H9 (cell line): Measurements from ENCODE around the gene NARF. TPM values are rescaled to one million over a fixed set of nuclear protein-coding genes. Genes with fewer than 3 reads are reported as not detected.
A peak's percentile ranks its signal among the peaks of the same experiment; 100 is the strongest.

Source experiments
- DNase-seq: peaks from one replicate; pipeline ENCODE4 v3.0.0-alpha.2; 2017
- H2AFZ ChIP-seq: one replicate; pipeline ENCODE4 v1.6.1; 2013; ENCODE audit warnings: mild to moderate bottlenecking, low read length, control low read depth, moderate library complexity
- H2AK5ac ChIP-seq: 2 replicates; pipeline ENCODE4 v1.6.1; 2013; ENCODE audit warnings: low read length, control low read depth, mixed read lengths; ENCODE audit not compliant: insufficient read length
- H2BK120ac ChIP-seq: one replicate; pipeline ENCODE4 v1.6.1; 2013; ENCODE audit warnings: low read depth, mild to moderate bottlenecking, low read length, control low read depth, inconsistent platforms; ENCODE audit not compliant: poor library complexity, severe bottlenecking
- H2BK12ac ChIP-seq: 2 replicates; pipeline ENCODE4 v1.6.1; 2013; ENCODE audit warnings: low read length, control low read depth, mixed read lengths, low read depth; ENCODE audit not compliant: insufficient read length
- H2BK15ac ChIP-seq: 2 replicates; pipeline ENCODE4 v1.6.1; 2013; ENCODE audit warnings: low read depth, low read length, control low read depth
- H2BK20ac ChIP-seq: one replicate; pipeline ENCODE4 v1.6.1; 2013; ENCODE audit warnings: low read depth, mild to moderate bottlenecking, low read length, control low read depth, inconsistent platforms; ENCODE audit not compliant: poor library complexity, severe bottlenecking
- H2BK5ac ChIP-seq: 2 replicates; pipeline ENCODE4 v1.6.1; 2013; ENCODE audit warnings: low read length, control low read depth, mixed read lengths; ENCODE audit not compliant: insufficient read length
- H3K14ac ChIP-seq: 2 replicates; pipeline ENCODE4 v1.6.1; 2013; ENCODE audit warnings: low read length, control low read depth; ENCODE audit not compliant: insufficient read depth
- H3K18ac ChIP-seq: 2 replicates; pipeline ENCODE4 v1.6.1; 2013; ENCODE audit warnings: low read depth, mild to moderate bottlenecking, mixed read lengths, low read length, control low read depth; ENCODE audit not compliant: insufficient read length
- H3K23ac ChIP-seq: 2 replicates; pipeline ENCODE4 v1.6.1; 2013; ENCODE audit warnings: low read length, control low read depth, mixed read lengths, low read depth; ENCODE audit not compliant: insufficient read length
- H3K23me2 ChIP-seq: 2 replicates; pipeline ENCODE4 v1.6.1; 2013; ENCODE audit warnings: low read depth, mild to moderate bottlenecking, mixed read lengths, low read length, control low read depth; ENCODE audit not compliant: insufficient read length, poor library complexity, severe bottlenecking
- H3K27ac ChIP-seq: 2 replicates; pipeline ENCODE4 v1.5.1; 2013; ENCODE audit warnings: low read length, control low read depth, mixed read lengths, low read depth; ENCODE audit not compliant: insufficient read length
- H3K27me3 ChIP-seq: 2 replicates; pipeline ENCODE4 v1.6.1; 2013; ENCODE audit warnings: low read length, control low read depth, inconsistent platforms; ENCODE audit not compliant: insufficient read depth
- H3K4ac ChIP-seq: 2 replicates; pipeline ENCODE4 v1.6.1; 2013; ENCODE audit warnings: low read depth, mild to moderate bottlenecking, control low read depth, inconsistent platforms, low read length, moderate library complexity
- H3K4me1 ChIP-seq: 2 replicates; pipeline ENCODE4 v1.6.1; 2013; ENCODE audit warnings: low read length, control low read depth, inconsistent platforms; ENCODE audit not compliant: insufficient read depth
- H3K4me2 ChIP-seq: 2 replicates; pipeline ENCODE4 v1.6.1; 2013; ENCODE audit warnings: low read length, control low read depth, mixed read lengths; ENCODE audit not compliant: insufficient read length, insufficient read depth
- H3K56ac ChIP-seq: 2 replicates; pipeline ENCODE4 v1.6.1; 2013; ENCODE audit warnings: low read depth, mild to moderate bottlenecking, mixed read lengths, low read length, control low read depth; ENCODE audit not compliant: insufficient read length
- H3K79me1 ChIP-seq: 2 replicates; pipeline ENCODE4 v1.6.1; 2013; ENCODE audit warnings: low read depth, mild to moderate bottlenecking, moderate library complexity, low read length, control low read depth, inconsistent platforms; ENCODE audit not compliant: insufficient read depth, poor library complexity, severe bottlenecking
- H3K79me2 ChIP-seq: 2 replicates; pipeline ENCODE4 v1.6.1; 2013; ENCODE audit warnings: low read length, control low read depth, inconsistent platforms; ENCODE audit not compliant: insufficient read depth
- H3K9ac ChIP-seq: 2 replicates; pipeline ENCODE4 v1.6.1; 2013; ENCODE audit warnings: low read length, control low read depth, mixed read lengths; ENCODE audit not compliant: insufficient read length; ENCODE audit errors: extremely low read depth
- H3K9me3 ChIP-seq: one replicate; pipeline ENCODE4 v1.6.1; 2013; ENCODE audit warnings: low read depth, low read length, inconsistent platforms; ENCODE audit not compliant: control insufficient read depth
- H3T11ph ChIP-seq: one replicate; pipeline ENCODE4 v1.6.1; 2013; ENCODE audit warnings: mild to moderate bottlenecking, low read length, control low read depth, inconsistent platforms
- H4K20me1 ChIP-seq: one replicate; pipeline ENCODE4 v1.6.1; 2013; ENCODE audit not compliant: control insufficient read depth, insufficient read length, insufficient read depth
- H4K5ac ChIP-seq: 2 replicates; pipeline ENCODE4 v1.6.1; 2013; ENCODE audit warnings: low read depth, mild to moderate bottlenecking, mixed read lengths, low read length, control low read depth; ENCODE audit not compliant: insufficient read length
- H4K8ac ChIP-seq: replicated peaks from 2 replicates; pipeline ENCODE4 v1.6.1; 2013; ENCODE audit warnings: low read length, control low read depth, mixed read lengths, low read depth; ENCODE audit not compliant: insufficient read length
- H4K91ac ChIP-seq: 2 replicates; pipeline ENCODE4 v1.6.1; 2013; ENCODE audit warnings: low read depth, mild to moderate bottlenecking, moderate library complexity, mixed read lengths, low read length, control low read depth; ENCODE audit not compliant: insufficient read length
- H3K27ac Mint-ChIP-seq, 3 experiments: 2 replicates in 2 of 3; 3 replicates in 1 of 3; pipeline ENCODE4 v1.8.0; 2020 to 2021; ENCODE audit warnings: mixed read lengths in 3 of 3, mild to moderate bottlenecking in 1 of 3, moderate library complexity in 1 of 3
- H3K27me3 Mint-ChIP-seq: 2 replicates; pipeline ENCODE4 v1.8.0; 2021; ENCODE audit warnings: low read depth, mild to moderate bottlenecking, moderate library complexity, mixed read lengths
- H3K36me3 Mint-ChIP-seq, 3 experiments: 2 replicates in 2 of 3; 3 replicates in 1 of 3; pipeline ENCODE4 v1.8.0; 2020 to 2021; ENCODE audit warnings: low read depth in 3 of 3, mixed read lengths in 3 of 3; ENCODE audit not compliant: insufficient read depth in 1 of 3
- H3K4me1 Mint-ChIP-seq, 2 experiments: 2 replicates each; pipeline ENCODE4 v1.8.0; 2020; ENCODE audit warnings: mixed read lengths in 2 of 2
- H3K4me3 Mint-ChIP-seq, 2 experiments: 2 replicates in 1 of 2; 3 replicates in 1 of 2; pipeline ENCODE4 v1.8.0; 2020 to 2021; ENCODE audit warnings: mild to moderate bottlenecking in 2 of 2, mixed read lengths in 2 of 2, moderate library complexity in 1 of 2
- H3K9me3 Mint-ChIP-seq, 2 experiments: 2 replicates in 1 of 2; 3 replicates in 1 of 2; pipeline ENCODE4 v1.8.0; 2020; ENCODE audit warnings: mild to moderate bottlenecking in 2 of 2, mixed read lengths in 2 of 2, moderate library complexity in 1 of 2
- CTCF ChIP-seq: fragments of 200-600 bp; sonication (generic); conservative IDR thresholded peaks from 3 replicates; pipeline ENCODE4 v1.8.0; 2021; ENCODE audit warnings: antibody characterized with exemption, mild to moderate bottlenecking
- WGBS: extraction: QIAGEN DNeasy Blood & Tissue Kit; methylation state at CpG from one replicate; pipeline ENCODE4 v1.1.7; 2013; ENCODE audit warnings: missing lambda C conversion rate, low lambda C conversion rate, mixed read lengths; ENCODE audit not compliant: insufficient read length; ENCODE audit errors: extremely low coverage; 5-methylcytosine and 5-hydroxymethylcytosine counted together
- total RNA-seq: library from RNA; stranded (reverse); gene quantifications from 2 replicates; pipeline ENCODE4 v1.2.1, GENCODE V29; 2021

NARF gene
- total RNA-seq, 1 experiment from 2014 or later: 124 TPM

DNA sequence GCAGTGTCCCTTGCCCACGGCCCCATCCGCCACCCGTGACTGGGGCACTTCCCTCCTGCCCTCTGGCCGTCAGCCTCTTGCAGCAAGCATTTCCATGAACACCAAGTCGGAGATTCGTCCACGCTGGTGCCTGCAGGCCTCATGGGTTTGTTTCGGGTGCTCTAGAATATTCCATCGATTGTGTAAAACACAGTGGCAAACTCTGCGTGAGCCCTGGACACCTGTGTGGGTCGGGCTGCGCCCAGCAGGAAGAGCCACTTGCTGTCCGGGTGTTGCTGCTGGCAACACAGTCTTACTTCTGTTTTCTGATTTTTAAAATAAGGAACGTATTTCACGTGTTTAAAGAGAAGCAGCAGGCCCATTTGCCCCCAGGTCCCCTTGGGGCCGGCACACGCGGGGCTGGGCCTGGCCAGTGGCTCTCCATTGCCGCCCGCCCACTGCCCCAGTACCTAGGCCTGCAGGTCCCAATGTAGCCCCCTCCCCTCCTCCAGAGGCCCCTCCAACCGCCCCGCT is 18.0 kb upstream of the NARF start:
- no peak overlapping the region for H3K18ac ChIP-seq
- no peak overlapping the region for H4K8ac ChIP-seq
- H2AK5ac ChIP-seq: no peak overlapping the region
- no peak overlapping the region for H3K27ac ChIP-seq
- H4K91ac ChIP-seq: no peak overlapping the region
- H4K5ac ChIP-seq: no peak overlapping the region
- H3K23me2 ChIP-seq: no peaks in the 10 kb centered on the region
- H2BK15ac ChIP-seq: no peak overlapping the region
- H2BK5ac ChIP-seq: no peak overlapping the region
- no peaks in the 10 kb centered on the region for H3K27me3 ChIP-seq
- H3K4me2 ChIP-seq: no peak overlapping the region
- no peak for TF ChIP-seq CTCF
- no peak overlapping the region for H3K9ac ChIP-seq
- H3K79me2 ChIP-seq: no peaks in the 10 kb centered on the region
- no peaks in the 10 kb centered on the region; the same call in 1 of the 2 replicates for H3K4me1 ChIP-seq
- no peaks in the 10 kb centered on the region for H4K20me1 ChIP-seq
- Mint-ChIP-seq H3K27me3 (no peaks in the 10 kb centered on the region; the same call in 1 of the 2 replicates), H3K4me3 (no peak overlapping the region), H3K27ac (peak overlapping the region in 1 of 3 experiments; percentile 91; a peak in 3 of 7 replicates), H3K4me1 (peaks cover 7 to 20% of the 10 kb centered on the region in 2 experiments), H3K9me3 (no peaks in the 10 kb centered on the region; a peak in 1 of 5 replicates), H3K36me3 (peaks cover 4 to 20% (median 12%) of the 10 kb centered on the region in 3 experiments; a peak in 6 of 7 replicates)
- H2AFZ ChIP-seq: no peak overlapping the region
- no CpG with 5 or more reads among the region's 22 CpGs for WGBS
- no peaks in the 10 kb centered on the region for H3K9me3 ChIP-seq
- no peak overlapping the region for H3K56ac ChIP-seq
- no peak overlapping the region for H2BK20ac ChIP-seq
- DNase-seq: peak; percentile 36
- no peak overlapping the region for H2BK120ac ChIP-seq
- no peak overlapping the region for H3K4ac ChIP-seq
- H3T11ph ChIP-seq: no peak overlapping the region
- no peak overlapping the region for H2BK12ac ChIP-seq
- no peaks in the 10 kb centered on the region for H3K79me1 ChIP-seq
- H3K23ac ChIP-seq: no peak overlapping the region
- H3K14ac ChIP-seq: no peak overlapping the region
